Stimulated activated CD8-positive, alpha-beta memory T cell treated with anti-CD3 and anti-CD28 coated beads, Interleukin-12 subunit alpha, Interleukin-12 subunit beta, amount 100 ng/mL, for 24 hours (primary cell): Measurements from ENCODE around the gene NLRP10.

Experiments used
- DNase-seq: peaks from one replicate; pipeline ENCODE4 v3.0.0-alpha.2; 2020; ENCODE audit errors: extremely low read depth

The NLRP10 gene

DNA sequence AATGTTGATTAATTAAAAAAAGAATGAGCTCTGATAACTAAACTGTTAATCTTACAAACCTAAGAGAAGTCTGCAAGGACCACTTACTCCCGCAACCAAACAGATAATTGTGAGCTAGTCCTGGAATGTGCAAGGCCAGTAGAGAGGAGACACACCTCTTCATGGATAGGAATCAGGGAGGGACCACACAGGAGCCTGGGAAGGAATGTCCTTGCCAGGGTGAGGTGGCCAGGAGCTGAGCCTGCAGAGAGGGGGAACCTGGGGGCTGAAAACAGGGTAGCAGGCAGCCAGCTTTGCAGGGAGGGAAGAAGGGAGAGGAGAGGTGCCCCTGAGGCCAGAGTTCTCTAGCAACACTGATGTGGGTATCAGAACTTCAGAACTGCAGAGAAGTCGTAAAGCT lies 9.4 kb upstream of the NLRP10 start:
- DNase-seq, result no peak

GRCh38 chr11:7973011-7973410 lies 7.8 kb upstream of the NLRP10 start:
- no peak for DNase-seq

DNA sequence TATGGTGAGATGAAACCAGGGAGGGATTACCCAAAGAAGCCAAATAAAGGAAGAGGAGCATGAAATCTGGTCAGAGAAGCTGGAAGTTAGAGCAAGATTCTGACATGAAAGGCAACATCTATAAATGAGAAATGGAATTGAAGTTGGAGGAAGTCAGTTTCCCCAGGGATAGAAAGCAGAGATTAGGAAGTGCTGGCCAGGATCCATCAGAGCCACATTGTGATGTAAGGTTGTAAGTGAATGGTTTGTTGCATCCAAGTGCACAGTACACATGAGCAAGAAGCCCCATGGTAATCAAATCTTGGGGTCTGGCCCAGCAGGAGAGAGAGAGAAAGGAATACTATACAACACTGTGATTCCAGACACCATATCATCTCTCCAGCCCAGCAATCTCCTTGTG lies 6.6 kb upstream of the NLRP10 start:
- DNase-seq, result no peak

DNA sequence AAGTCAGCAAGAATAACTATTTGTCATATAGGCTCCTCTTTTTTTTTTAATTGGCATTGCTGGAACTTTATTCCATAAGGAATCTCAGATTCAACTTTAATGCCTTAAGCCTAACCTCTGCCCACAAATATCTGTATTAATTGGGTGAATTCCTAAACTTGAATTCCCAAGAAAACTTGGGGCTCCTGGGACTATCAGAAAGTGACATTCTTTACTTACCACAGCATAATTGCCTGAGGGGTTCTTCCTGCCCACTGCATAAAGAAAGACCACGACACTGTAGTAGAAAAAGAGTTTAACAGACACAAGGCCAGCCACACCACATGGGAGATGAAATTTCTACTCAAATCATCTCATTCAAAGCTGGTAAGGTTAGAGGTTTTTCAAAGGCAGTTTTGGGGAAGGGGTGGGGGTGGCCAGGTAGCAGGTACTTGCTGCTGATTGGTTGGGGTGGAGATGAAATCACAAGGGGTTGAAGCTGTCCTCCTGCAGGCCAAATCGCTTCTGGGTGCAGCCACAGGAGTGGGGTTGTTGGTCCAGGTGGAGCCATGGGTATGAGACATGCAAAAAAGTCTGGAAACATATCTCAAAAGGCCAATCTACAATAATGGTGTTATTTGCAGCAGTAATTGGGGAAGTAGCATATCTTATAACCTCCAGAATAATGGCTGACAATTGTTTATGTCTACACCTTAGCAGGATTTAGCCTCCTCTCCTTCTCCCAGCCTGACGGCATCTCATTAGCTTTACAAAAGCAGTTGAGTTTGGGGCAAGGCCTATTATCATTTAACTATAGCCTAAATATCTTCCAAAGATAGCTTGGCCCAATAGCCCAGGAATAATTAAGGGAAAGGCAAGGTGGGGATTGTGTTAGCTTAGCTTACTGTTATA lies 4.8 kb upstream of the NLRP10 start:
- DNase-seq, result no peak

DNA sequence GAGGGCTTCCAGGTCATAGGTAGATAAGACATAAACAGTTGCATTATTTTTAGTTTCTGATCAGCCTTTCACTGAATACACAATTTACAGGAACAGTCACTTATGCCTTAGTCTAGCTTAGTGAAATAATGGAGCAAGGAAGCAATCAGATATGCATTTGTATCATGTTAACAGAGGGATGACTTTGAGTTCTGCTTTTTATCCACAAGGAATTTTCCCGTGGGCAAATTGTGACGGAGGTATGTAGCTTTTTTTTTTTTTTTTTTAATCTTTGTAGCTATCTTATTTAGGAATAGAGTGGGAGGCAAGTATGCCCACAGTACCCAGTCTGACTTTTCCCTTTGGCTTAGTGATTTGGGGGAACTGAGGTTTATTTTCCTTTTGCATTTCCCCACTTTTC lies 3.4 kb upstream of the NLRP10 start:
- no peak for DNase-seq

DNA sequence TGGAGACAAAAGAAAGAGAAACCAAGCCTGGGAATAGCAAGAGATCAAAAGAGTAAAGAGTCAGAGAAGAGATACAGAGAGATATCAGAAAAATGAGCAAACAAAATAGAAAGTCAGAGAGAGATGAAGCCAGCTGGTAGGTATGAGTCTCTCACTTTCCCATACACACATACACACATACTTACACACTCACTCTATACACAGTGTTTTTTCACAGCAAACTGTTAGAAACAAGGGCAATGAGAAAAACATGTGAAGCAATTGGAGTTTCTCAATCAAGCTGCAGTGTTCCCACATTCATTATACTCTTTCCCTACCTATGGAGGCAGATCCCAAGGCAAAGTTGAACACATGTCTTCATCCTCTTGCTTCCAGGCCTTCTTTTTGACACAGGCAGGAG lies 2.6 kb upstream of the NLRP10 start:
- no peak for DNase-seq

DNA sequence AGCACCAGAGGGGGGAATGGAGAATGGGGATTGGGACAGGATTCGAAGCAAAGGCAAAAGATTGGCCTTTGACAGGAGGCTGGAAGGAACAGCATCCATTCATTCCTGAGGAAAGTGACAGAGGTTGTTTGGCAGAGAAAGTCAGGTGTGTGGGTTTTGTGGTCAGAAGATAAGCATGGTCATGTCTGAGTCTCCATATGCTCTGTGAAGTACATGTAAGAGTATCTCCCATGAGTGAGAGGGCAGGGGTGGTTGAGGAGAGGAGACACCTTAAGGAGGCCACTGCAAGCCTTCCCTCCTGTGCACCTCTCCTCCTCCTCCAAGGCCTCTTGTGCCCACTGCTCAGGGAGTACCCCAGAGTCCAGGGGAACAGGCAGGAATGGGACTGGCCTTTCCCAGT lies 1.9 kb upstream of the NLRP10 start:
- no peak for DNase-seq

- no peak for DNase-seq
These were observed 374 bp downstream of the NLRP10 start for GRCh38 chr11:7964873-7965272.

GRCh38 chr11:7964261-7964660 lies 986 bp downstream of the NLRP10 start:
- DNase-seq, result no peak

- no peak for DNase-seq
These were observed 10.1 kb downstream of the NLRP10 start for GRCh38 chr11:7955191-7955590.

- DNase-seq, result no peak
These were observed 15.3 kb downstream of the NLRP10 start for GRCh38 chr11:7949934-7950333.

- DNase-seq, result no peak
These were observed 21.1 kb downstream of the NLRP10 start for GRCh38 chr11:7944123-7944522.

- DNase-seq, result no peak
These were observed 23.6 kb downstream of the NLRP10 start, which contains the start of gene OR10A3 for GRCh38 chr11:7941608-7942007. Gene OR10A3, minus strand, starts transcription at chr11:7941708. Its CDS starts 2,188 bp downstream, at chr11:7939520.

- no peak for DNase-seq
These were observed 24.1 kb downstream of the NLRP10 start for GRCh38 chr11:7941146-7941545.

DNA sequence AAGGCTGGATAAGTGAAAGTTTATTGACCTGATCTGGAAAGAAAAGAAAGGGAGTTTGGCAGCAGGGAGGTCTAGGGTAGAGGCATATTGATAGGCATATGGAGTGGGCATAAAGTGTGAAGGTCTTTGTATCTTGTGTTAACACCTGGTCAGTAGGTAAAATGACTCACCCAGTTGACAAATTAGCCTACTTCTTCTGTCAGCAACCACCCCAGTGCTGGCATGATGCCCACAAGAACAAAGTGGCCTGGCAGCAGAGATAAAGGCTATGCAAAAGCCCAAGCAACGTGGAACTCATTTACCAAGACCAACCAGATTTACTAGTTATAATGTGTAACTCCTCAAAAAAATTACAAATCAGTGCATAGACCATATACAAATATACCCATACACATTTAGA lies 28.6 kb downstream of the NLRP10 start:
- no peak for DNase-seq

DNA sequence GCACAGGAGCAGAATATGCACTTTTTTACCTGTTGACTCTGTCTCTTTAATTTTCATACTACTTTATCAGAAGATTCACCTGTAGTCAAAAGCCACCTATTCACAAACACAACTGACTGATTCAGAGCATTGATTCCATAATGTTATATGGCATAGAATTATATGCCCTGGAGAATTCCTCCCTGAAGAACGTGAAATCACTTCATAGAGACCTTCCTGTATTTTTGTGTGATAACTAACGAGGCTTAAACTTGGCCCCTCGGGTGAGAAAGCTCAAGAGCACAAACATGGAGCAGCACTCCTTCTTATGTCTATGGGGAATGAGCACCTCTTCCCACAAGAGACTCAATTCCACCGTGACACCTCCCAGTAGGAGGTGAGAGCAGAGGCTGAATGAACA lies 34.1 kb downstream of the NLRP10 start, which contains the start of gene OR10A6:
Gene OR10A6 (minus strand): TSS at position 101 of the 400 bp plus-strand sequence. CDS start 2,606 bp downstream, outside the sequence.
- no peak for DNase-seq

GRCh38 chr11:7927635-7928034 lies 37.6 kb downstream of the NLRP10 start:
- DNase-seq, result no peak

DNA sequence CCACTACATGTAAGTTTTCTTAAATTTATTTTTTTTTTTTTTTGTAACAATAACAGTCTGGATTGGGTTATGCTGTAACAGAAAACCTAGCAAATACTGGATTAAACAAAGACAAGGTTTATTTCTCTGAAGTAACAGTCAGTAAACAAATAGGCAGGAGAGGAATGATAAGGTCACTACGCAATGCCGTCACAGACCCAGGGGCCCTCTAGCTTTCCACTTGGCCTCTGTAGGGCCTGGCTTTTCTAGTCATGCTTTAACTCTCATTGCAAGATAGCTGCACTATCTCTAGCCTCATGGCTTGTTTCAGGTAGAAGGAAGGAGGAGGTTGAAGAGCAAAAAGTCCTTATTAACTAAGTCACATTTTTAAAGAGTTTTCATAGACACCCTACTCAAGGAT lies 40.7 kb downstream of the NLRP10 start:
- no peak for DNase-seq

DNA sequence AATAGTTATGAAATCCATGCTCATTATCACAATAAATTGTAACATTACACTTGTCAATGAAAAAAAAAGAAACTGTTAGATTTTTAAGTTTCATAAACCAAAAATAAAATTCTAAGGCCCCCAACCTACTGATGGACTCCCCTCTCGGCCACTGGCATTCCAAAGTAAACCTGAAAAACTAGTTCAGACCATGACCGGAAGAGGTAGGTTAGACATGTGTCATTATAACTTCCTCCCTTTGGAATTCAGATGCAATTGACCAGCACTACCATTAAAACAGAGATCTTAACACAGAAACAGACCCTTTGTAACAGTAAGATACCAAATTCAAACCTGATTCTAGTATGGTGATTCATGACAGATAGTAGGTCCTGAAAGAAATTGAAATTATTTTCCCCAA lies 47.1 kb downstream of the NLRP10 start:
- DNase-seq, result no peak
